Suprapubic skin (tissue), 4 donors: ENCODE results near the gene OGA. TPM values are rescaled to one million over a fixed set of nuclear protein-coding genes. Genes with fewer than 3 reads are reported as not detected.

Source experiments
- DNase-seq, 2 donors: peaks; one replicate each; pipeline ENCODE4 v3.0.0-alpha.2; 2019; ENCODE audit warnings: low spot score in 2 of 2
- H3K27ac ChIP-seq: fragments of 200-600 bp; sonication (generic); one replicate; pipeline ENCODE4 v1.5.1; 2019
- H3K27me3 ChIP-seq: fragments of 200-600 bp; sonication (generic); one replicate; pipeline ENCODE4 v1.5.1; 2019
- H3K36me3 ChIP-seq: fragments of 200-600 bp; sonication (generic); one replicate; pipeline ENCODE4 v1.5.1; 2019
- H3K4me1 ChIP-seq: fragments of 200-600 bp; sonication (generic); one replicate; pipeline ENCODE4 v1.5.1; 2019
- H3K4me3 ChIP-seq: fragments of 200-600 bp; sonication (generic); one replicate; pipeline ENCODE4 v1.5.1; 2019; ENCODE audit warnings: mild to moderate bottlenecking
- H3K9me3 ChIP-seq: fragments of 200-600 bp; sonication (generic); one replicate; pipeline ENCODE4 v1.5.1; 2019
- EP300 ChIP-seq: sonication (generic); formaldehyde crosslinking; IDR thresholded peaks from one replicate; pipeline ENCODE4 v1.6.1; 2017; ENCODE audit warnings: antibody characterized with exemption
- POLR2A ChIP-seq, 2 donors: fragments of 450-650 bp; IDR thresholded peaks; one replicate each; pipeline ENCODE4 v1.6.1; 2017; ENCODE audit warnings: antibody characterized with exemption in 2 of 2, mild to moderate bottlenecking in 2 of 2, moderate library complexity in 2 of 2
- POLR2AphosphoS5 ChIP-seq, 3 donors: sonication (generic); formaldehyde crosslinking; IDR thresholded peaks; one replicate each; pipeline ENCODE4 v1.6.1; 2017; ENCODE audit warnings: antibody characterized with exemption in 3 of 3
- WGBS: methylation state at CpG from one replicate; pipeline ENCODE4 v1.1.5; 2018; 5-methylcytosine and 5-hydroxymethylcytosine counted together
- total RNA-seq, 4 donors: library from RNA; depleted of rRNA; stranded (reverse); fragments of >200 nt; gene quantifications; one replicate each; pipeline ENCODE4 v1.1.0, GENCODE V29; 2016
- TF ChIP-seq, protein P1 (sequence below), 2 donors: fragments of 200-600 bp in 1 of 2; fragments of 450-650 bp in 1 of 2; sonication (generic) in 1 of 2; IDR thresholded peaks; one replicate each; pipeline ENCODE4 v1.5.1; 2016 to 2019; ENCODE audit warnings: antibody characterized with exemption in 2 of 2, mild to moderate bottlenecking in 1 of 2, moderate library complexity in 1 of 2

OGA gene
- total RNA-seq, 4 donors from 2014 or later: 90.2 to 423 (median 131) TPM

DNA sequence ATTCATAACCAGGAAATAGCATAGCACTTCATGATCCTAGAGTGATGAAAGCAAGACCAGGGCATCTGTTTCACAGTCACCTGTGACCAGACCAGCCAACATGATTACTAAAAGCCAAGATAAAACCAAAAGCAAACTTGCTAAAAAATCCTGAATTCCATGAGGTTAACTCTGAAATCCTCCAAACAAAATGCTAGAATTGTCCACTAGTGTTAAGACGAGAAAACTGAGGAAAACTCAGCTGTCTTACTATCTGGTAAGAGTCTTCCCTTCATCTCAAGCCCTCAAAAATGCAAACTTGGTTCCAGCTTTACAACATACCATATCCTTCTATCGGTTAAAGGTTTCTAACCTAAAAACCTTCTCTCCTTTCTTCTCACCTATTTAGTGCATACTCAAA, 33.7 kb downstream of the OGA start:
- no peak for DNase-seq
- no peak overlapping the region for H3K4me3 ChIP-seq
- H3K9me3 ChIP-seq: no peaks in the 10 kb centered on the region
- no peak for TF ChIP-seq POLR2A (IDR thresholded peaks at IDR 0.05)
- H3K36me3 ChIP-seq: peaks cover 43% of the 10 kb centered on the region
- 89% methylated on average over 2 of the region's 2 CpGs for WGBS
- H3K27me3 ChIP-seq: peaks cover 5% of the 10 kb centered on the region
- H3K4me1 ChIP-seq: peaks cover 49% of the 10 kb centered on the region
- no peak overlapping the region for H3K27ac ChIP-seq

DNA sequence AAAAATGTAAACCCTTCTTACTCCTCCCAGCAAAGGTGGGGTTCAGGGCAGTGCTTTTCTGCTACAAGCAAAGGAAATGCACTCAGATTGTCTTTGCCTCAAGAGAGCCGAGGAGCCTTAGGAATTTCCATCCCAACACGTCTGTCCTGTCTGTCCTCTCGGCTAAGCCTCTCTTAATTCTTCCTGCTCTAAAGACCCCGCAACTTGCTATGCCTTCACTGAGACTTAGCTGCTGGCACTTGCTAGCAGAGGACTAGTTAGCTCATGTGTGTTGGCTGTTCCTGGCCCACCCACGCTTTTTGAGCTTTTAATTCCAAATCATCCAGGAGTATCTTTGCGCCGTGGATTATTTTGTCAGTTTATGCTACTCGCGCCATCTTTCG, 34.5 kb downstream of the OGA start:
- DNase-seq: no peak
- peak overlapping the region; percentile 76 for H3K4me3 ChIP-seq
- peaks cover 13% of the 10 kb centered on the region for H3K27me3 ChIP-seq
- no peaks in the 10 kb centered on the region for H3K9me3 ChIP-seq
- peaks cover 35% of the 10 kb centered on the region for H3K36me3 ChIP-seq
- peaks cover 57% of the 10 kb centered on the region for H3K4me1 ChIP-seq
- no peak overlapping the region for H3K27ac ChIP-seq
- TF ChIP-seq POLR2AphosphoS5 (IDR thresholded peaks at IDR 0.05) (no peak), POLR2A (IDR thresholded peaks at IDR 0.05) (no peak), EP300 (no peak)
- TF ChIP-seq, protein P1, sequence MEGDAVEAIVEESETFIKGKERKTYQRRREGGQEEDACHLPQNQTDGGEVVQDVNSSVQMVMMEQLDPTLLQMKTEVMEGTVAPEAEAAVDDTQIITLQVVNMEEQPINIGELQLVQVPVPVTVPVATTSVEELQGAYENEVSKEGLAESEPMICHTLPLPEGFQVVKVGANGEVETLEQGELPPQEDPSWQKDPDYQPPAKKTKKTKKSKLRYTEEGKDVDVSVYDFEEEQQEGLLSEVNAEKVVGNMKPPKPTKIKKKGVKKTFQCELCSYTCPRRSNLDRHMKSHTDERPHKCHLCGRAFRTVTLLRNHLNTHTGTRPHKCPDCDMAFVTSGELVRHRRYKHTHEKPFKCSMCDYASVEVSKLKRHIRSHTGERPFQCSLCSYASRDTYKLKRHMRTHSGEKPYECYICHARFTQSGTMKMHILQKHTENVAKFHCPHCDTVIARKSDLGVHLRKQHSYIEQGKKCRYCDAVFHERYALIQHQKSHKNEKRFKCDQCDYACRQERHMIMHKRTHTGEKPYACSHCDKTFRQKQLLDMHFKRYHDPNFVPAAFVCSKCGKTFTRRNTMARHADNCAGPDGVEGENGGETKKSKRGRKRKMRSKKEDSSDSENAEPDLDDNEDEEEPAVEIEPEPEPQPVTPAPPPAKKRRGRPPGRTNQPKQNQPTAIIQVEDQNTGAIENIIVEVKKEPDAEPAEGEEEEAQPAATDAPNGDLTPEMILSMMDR (IDR thresholded peaks at IDR 0.05): no peak
- WGBS: 48% methylated on average over 10 of the region's 10 CpGs

DNA sequence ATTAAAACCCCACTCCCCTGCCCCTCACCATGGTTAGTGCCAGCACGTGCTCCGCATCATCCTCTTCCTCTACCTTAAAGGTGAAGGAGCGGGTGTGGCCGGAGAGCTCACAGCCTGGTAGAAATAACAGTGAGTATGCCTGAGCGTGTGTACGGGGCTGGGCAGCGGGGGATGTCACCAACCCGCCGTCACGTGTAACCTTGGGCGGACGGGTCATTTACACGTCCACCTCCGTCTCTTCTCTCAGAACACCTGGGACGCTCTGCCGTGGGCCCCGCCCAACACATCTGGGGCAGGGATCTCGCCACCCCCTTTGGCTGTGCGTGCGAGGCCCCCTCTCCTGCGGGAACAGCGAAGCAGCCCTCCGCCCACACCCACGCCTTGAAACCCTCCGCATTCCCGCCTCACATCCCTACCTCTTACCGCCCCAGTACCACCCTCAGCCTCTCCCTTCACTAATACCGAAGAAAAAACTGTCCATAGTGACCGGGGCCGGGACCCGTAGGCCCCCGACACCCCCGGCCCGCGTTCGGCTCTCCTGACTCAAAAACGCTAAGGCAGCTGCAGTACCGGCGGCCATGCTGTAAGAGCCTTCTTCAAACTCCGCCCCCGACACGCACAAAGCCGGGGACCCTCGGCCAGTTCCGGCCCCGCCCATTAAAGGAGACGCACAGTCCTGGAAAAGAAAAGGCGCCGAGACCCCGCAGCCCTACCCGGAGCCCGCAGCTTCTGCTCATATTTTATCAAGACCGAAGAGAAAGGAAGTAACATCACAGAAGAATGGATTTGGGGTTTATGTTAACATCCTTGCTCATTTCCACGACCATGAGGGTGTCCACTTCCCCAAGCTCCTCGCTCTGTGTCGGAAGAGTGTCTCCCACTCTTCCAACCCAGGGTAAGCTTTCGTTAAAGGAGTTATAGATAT, 35.2 kb downstream of the OGA start, which contains the start of gene NPM3:
Gene NPM3 (minus strand): TSS at position 636 of the 925 bp plus-strand sequence. CDS start 56 bp downstream, at position 580.
- 1% methylated on average over 38 of the region's 57 CpGs for WGBS

DNA sequence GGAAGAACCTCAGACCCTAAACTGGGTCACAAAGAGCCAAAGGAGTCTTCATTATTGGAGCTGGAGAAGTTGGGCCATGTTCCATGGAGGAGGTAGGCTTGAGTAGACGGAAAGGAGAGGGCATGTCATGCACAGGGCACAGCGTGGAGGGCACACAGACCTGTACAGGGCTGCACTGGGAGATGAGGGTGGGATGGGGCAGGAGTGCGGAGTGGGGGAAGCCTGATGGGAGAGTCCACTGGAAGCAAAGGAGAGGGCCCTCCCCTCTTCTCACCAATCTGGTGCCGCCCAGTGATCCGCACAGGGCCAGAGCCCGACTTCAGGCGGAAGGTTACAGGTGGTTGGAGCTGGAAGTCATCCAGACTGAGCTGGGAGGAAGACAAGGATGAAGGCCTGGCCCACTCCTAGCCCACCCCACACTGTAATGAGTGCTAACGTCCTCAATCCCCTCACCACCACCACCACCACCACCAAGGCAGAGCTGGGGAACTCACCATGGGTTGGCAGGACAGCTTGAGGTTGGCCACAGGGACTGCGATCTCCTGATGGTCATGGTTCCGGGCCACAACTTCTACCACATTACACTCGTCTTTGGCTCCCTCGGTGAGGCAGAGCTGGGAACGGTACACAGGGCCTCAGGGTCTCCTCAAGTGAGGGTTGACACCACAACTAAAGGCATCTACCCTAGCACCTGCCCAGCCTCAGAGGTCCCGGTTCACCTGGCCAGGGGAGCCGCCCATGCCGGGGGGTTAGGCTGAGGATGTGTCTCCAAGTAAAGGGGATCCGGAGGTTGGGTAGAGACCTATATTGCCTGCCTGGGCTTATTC, 36.0 kb downstream of the OGA start:
- peaks cover 27% of the 10 kb centered on the region for H3K27me3 ChIP-seq
- no peaks in the 10 kb centered on the region for H3K9me3 ChIP-seq
- peaks cover 62% of the 10 kb centered on the region for H3K4me1 ChIP-seq
- WGBS: 58% methylated on average over 16 of the region's 17 CpGs
- peak overlapping the region; percentile 76 for H3K4me3 ChIP-seq
- no peak for DNase-seq
- H3K27ac ChIP-seq: no peak overlapping the region
- peaks cover 20% of the 10 kb centered on the region for H3K36me3 ChIP-seq
- TF ChIP-seq, protein P1 (IDR thresholded peaks at IDR 0.05): no peak

More for the DNA sequence above, 35.2 kb downstream of the OGA start, which contains the start of gene NPM3:
- peak; percentile 89 to 94 for DNase-seq
- H3K36me3 ChIP-seq: peaks cover 29% of the 10 kb centered on the region
- H3K4me3 ChIP-seq: peak within 1 kb of the TSS; percentile 76
- no peaks in the 10 kb centered on the region for H3K9me3 ChIP-seq
- H3K27ac ChIP-seq: no peak within 1 kb of the TSS
- TF ChIP-seq POLR2A (IDR thresholded peaks at IDR 0.05) (no peak), EP300 (no peak)
- H3K27me3 ChIP-seq: peaks cover 19% of the 10 kb centered on the region
- peaks cover 62% of the 10 kb centered on the region for H3K4me1 ChIP-seq

DNA sequence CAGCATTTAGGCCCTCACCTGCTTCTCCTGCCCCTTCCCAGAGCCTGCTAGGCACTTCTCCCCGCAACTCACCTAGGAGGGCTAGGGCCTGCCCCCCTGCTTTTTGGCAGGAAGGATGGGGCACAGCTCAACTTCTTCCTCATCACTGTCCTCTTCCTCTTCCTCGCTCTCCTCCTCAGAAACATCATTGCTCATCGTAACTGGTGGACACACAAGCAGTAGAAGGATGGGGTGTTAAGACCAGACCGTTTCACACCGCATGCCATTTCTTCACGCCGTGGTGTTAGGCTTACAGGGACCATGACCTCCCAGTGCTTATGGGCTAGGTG, 36.6 kb downstream of the OGA start:
- Histone ChIP-seq H3K27me3 (peaks cover 33% of the 10 kb centered on the region), H3K36me3 (peaks cover 14% of the 10 kb centered on the region), H3K4me1 (peaks cover 62% of the 10 kb centered on the region), H3K4me3 (no peak overlapping the region), H3K9me3 (no peaks in the 10 kb centered on the region), H3K27ac (no peak overlapping the region)
- DNase-seq: peak in 1 of 2 donors; percentile 56
- WGBS: 84% methylated on average over 7 of the region's 7 CpGs
- TF ChIP-seq EP300: no peak
- no peak for TF ChIP-seq POLR2AphosphoS5 (IDR thresholded peaks at IDR 0.05)
- TF ChIP-seq, protein P1 (IDR thresholded peaks at IDR 0.05): no peak
- no peak for TF ChIP-seq POLR2A (IDR thresholded peaks at IDR 0.05)
